ENCODE measurements around the gene MTMR4.
"Not testable (repeated sequence)": the region's sequence is repeated elsewhere in the genome, so short reads cannot be mapped to it uniquely, and the experiment has no call there.

Gene MTMR4

GRCh38 chr17:58525239-58525638, 10.8 kb upstream of the MTMR4 start:
- peak; percentile 84 for DNase-seq (ENCODE audit: low spot score)

GRCh38 chr17:58521680-58522079, 7.2 kb upstream of the MTMR4 start:
- no peak for DNase-seq (ENCODE audit: low spot score)

- DNase-seq (ENCODE audit: low spot score): no peak
These were observed 6.5 kb upstream of the MTMR4 start for GRCh38 chr17:58520843-58521430.

GRCh38 chr17:58517928-58518609, 3.6 kb upstream of the MTMR4 start:
- peak; percentile 98 for DNase-seq (ENCODE audit: low spot score)

- no peak for DNase-seq (ENCODE audit: low spot score)
These were observed 3.0 kb upstream of the MTMR4 start for GRCh38 chr17:58517378-58517927.

GRCh38 chr17:58516644-58517377, 2.4 kb upstream of the MTMR4 start:
- no peak for DNase-seq (ENCODE audit: low spot score)

GRCh38 chr17:58515286-58515685, 848 bp upstream of the MTMR4 start:
- DNase-seq (ENCODE audit: low spot score): no peak

GRCh38 chr17:58514770-58515157, 326 bp upstream of the MTMR4 start:
- no peak for DNase-seq (ENCODE audit: low spot score)

- no peak for DNase-seq (ENCODE audit: low spot score)
These were observed 1.0 kb downstream of the MTMR4 start for GRCh38 chr17:58513267-58513964.

- no peak for DNase-seq (ENCODE audit: low spot score)
These were observed 4.4 kb downstream of the MTMR4 start for GRCh38 chr17:58510075-58510474.

- no peak for DNase-seq (ENCODE audit: low spot score)
These were observed 5.9 kb downstream of the MTMR4 start for GRCh38 chr17:58508341-58509067.

- no peak for DNase-seq (ENCODE audit: low spot score)
These were observed 7.3 kb downstream of the MTMR4 start for GRCh38 chr17:58507123-58507634.

- no peak for DNase-seq (ENCODE audit: low spot score)
These were observed 7.9 kb downstream of the MTMR4 start for GRCh38 chr17:58506354-58507080.

- DNase-seq (ENCODE audit: low spot score): no peak
These were observed 9.5 kb downstream of the MTMR4 start for GRCh38 chr17:58504826-58505351.

GRCh38 chr17:58503866-58504265, 10.6 kb downstream of the MTMR4 start:
- no peak for DNase-seq (ENCODE audit: low spot score)

- DNase-seq (ENCODE audit: low spot score): not testable (repeated sequence)
These were observed 11.3 kb downstream of the MTMR4 start for GRCh38 chr17:58503134-58503533.

- DNase-seq (ENCODE audit: low spot score): no peak
These were observed 13.0 kb downstream of the MTMR4 start for GRCh38 chr17:58501451-58501850.

- DNase-seq (ENCODE audit: low spot score): no peak
These were observed 16.1 kb downstream of the MTMR4 start for GRCh38 chr17:58498177-58498828.

- DNase-seq (ENCODE audit: low spot score): no peak
These were observed 20.9 kb downstream of the MTMR4 start for GRCh38 chr17:58493506-58493905.
